Endothelial cell of hepatic sinusoid (primary cell): ENCODE data around the gene IRAK1.

Experiments used
- in situ Hi-C: cut with HindIII; loops from 2 replicates; pipeline ENCODE4 v1.10.0; 2017; ENCODE audit warnings: low sequenced_read_pairs

IRAK1 gene

DNA sequence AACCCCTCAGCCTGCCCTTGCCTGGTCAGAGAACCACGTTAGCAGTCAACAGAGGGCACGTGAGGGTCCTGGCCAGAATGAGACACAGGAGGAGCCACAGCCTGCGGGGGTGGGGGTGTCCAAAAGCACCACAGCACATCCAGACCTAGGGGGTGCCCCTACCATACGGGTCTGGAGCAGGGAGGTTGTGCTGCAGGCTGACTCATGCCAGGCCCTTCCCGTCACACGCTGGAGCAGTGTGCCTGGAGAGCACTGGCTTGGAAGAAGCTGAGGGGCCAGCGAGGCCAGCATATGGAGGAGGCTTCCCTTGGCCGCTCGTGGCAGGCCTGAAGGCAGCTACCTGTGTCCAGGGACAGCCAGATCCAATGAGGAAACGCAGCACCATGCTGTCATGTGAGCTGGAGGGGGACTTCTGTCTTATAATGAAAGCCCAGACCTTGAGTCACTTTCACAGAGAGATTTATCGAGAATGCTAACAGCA lies 1.5 kb upstream of the IRAK1 start:
- in situ Hi-C loops: no loop called here

GRCh38 chrX:154020536-154021115 lies 924 bp upstream of the IRAK1 start:
- in situ Hi-C loops: no loop called here

- in situ Hi-C loops: no loop called here
Measured at GRCh38 chrX:154019061-154019621, 561 bp downstream of the IRAK1 start.

DNA sequence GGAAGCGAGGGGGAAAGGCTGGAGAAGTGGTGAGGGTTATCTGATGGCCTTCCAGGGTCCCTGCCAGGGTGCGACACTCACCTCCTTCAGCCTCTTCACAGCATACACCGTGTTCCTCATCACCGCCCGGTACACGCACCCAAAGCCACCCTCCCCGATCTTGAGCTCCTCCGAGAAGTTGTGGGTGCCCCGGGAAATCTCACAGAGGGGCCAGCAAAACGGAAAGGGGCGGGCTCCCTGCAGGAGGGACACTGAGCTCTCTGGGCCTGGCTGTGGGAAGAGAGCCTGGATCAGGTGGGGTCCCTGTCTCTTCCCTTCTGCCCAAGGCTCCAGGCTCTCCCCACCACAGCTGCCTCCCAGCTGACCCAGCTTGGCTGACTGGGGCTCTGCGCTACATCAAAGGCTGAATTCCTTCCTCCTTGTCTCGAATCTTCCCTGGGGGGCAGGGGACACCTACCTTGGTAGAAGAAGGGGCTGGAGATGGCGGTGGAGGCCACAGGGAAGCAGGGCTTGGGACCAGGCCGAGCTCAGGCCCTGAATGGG lies 1.1 kb downstream of the IRAK1 start:
- in situ Hi-C loops: no loop called here

DNA sequence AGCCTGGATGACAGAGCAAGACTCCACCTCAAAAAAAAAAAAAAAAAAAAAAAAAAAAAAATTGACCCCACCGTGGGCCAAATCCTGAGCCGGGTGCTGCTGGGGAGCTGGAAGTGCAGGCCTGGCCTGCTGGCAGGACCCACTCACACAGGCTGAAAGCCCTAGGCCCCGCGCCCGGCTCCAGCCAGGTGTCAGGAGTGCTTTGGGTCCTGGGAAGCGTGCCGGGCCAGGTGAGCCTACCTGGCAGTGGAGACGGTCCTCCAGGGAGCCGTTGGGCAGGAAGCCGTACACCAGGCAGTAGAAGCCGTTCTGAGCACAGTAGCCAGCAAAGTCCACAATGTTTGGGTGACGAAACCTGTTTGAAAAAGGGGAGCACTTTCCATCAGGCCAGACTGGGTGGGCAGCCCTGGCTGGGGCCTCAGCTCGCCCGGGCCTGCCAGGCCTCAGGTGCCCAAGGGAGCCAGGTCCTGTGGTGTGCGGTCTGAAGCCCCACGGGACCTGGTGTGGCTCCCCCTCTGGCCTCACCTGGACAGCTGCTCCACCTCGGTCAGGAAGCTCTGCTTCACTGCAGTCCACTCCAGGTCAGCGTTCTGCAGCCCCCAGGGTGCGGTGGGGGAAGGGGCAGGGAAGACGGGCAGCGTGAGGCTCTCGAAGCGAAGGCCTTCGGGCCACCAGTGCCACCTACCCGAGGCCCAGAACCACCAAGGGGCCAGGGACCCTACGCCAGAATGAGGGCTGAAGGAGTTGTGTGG lies 1.8 kb downstream of the IRAK1 start:
- in situ Hi-C loops: no loop called here

DNA sequence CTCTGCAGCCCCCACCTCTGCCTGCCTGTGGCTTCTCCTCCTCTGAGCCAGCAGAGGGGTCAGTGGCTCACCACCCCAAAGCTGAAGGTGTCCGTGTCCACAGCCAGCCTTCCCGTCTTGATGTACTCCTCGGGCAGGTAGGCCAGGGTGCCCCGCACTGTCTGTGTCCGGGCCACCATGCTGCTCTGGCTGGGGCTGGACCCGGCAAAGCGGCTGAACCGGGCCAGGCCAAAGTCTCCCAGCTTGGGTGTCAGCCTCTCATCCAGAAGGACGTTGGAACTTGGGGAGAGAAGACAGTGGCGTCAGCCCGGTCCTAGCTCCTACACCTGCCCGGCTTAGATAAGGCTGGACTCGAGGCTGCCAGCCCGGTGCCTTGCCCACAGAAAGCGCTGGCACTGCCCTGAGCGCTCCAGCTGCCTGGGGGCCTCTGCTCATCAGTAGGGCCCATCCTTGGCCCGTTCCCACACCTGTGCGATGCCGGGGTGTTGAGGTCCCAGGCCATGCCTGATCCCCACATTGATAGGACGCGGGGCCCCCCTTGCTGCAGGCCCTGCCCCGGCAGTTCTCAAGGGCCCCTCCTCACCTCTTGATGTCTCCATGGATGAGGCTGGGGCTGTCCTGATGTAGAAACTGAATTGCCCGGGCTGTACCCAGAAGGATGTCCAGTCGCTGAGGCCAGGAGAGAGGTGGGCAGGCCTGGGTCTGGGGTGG lies 3.2 kb downstream of the IRAK1 start:
- in situ Hi-C loops: no loop called here

DNA sequence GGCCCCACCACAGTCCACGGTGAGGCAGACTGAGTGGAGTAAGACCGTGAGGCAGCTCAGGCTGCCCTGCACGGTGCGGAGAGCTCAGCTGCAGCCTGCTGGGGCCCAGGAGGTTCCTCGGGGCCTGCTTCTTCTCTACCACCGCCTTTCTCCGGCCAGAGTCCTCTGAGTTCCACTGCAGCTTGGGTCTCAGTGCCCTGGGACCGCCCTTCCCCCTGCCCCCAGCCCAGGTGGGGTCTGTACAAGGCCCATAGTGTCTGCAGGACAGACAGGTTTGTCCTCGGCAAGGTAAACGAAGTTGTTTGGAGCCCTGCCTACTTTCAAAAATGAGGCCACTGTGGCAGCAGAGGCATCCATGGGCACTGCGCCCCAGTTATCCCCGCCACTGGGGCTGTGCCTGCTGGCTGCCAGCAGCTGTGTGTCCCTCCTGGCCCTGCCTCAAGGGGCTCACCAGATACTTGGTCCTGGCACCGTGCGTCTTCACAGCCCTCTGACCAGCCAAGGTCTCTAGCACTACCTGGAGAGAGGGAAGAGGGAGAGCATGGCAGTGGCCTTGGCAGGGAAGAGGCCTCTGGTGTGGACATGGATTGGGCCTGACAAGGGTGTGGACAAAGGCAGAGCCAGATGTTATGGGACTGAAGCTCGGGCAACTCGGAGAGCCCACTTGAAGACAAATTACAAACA lies 4.0 kb downstream of the IRAK1 start:
- in situ Hi-C loops: no loop called here

- in situ Hi-C loops: no loop called here
Measured at GRCh38 chrX:154014429-154015380, 5.0 kb downstream of the IRAK1 start.

- in situ Hi-C loops: no loop called here
Measured at GRCh38 chrX:154013614-154014360, 5.9 kb downstream of the IRAK1 start.

DNA sequence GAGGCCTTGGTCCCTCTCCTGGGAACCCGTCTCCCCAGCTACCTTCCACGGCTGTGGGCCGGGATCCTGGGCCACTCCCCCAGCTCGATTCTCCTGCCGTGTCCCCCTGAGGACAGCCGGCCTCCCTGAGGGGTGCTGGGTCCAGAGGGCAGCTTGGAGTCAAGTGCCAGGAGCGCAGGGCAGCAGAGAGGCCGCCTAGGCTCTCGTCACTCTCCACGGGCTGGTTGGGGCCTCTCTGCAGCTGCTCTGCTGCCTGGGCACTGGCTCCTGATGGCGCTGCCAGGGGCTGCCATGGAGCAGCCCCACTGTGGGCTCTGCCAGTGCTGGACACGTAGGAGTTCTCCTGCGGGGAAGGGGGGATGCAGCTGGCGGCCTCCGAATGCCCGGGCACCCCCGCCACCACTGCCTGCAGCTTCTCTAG lies 6.7 kb downstream of the IRAK1 start:
- in situ Hi-C loops: no loop called here

GRCh38 chrX:154012336-154012991 lies 7.2 kb downstream of the IRAK1 start:
- in situ Hi-C loops: no loop called here

DNA sequence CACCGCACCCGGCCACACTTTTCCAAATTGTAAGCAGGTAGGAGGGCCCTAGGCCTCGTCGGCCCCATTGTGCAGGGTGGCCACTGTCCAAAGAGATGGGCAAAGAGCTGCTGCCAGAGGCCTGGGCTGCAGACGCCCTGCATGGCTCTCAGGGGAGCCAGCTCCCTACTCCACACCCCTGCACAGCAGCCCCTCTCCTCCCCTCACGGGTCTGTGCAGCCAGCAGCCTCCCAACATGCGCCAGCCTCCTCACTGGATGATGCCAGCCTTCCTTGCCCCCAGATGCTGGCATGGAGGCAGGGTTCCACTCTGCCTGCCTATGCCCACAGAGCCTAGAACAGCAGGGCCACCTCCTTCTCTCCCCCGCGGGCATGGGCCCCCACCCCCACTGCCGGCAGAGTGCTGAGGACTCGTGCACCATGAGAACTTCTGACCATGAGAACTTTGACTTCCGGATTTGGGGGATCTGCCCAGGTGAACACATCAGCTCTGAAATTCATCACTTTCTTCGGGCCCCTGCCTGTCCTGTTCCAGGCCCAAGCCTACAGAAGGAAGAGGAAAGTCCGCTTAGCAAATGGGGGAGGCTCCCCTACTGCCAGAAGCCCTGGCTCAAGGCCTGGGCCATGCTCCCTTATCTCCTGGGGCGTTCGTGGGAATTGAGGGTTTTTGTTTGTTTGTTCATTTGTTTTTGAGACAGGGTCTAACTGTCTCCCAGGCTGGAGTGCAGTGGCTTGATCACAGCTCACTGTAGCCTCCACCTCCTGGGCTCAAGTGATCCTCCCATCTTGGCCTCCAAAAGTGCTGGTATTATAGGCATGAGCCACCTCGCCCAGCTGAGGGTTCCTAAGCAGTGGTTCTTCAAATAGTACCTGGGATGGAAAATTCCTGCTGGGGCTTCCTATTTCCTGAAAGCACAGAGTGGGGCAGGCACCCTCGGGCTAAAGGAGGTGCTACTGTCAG lies 8.0 kb downstream of the IRAK1 start:
- in situ Hi-C loops: no loop called here

DNA sequence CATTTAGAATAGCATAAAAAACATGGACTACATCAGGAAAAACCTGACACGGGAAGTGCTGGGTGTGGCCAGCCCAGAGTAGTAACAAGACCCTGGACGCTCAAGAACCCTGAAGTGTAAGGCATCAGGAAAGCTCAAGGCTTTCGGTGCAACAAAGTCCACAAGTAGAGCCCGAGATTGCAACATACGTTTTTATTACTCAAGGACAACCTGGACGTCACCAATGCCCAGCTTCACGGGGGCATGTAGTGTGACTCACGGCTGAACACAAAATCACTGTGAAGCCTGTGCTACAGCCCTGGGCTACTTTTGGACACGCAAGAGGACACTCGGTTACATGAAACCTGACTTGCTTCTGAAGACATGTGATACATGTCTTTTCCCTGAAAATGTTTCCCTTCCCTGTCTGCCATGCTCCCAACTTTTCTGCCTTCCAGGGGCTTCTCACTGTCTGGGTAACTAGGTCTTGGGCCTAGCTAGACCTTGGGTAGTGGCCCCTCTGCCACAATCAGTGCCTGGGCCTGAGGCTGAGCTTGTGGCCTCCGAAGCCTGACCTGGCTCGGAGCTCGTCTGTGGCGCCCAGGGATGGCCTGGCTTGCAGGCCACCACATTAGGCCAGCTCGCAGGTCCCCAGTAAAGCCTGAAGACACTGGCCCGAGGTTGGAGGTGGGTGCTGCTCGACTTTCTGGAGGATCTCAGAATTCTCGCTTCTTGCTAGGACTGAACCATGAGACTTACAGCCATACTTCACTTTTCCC lies 9.2 kb downstream of the IRAK1 start:
- in situ Hi-C loops: no loop called here

DNA sequence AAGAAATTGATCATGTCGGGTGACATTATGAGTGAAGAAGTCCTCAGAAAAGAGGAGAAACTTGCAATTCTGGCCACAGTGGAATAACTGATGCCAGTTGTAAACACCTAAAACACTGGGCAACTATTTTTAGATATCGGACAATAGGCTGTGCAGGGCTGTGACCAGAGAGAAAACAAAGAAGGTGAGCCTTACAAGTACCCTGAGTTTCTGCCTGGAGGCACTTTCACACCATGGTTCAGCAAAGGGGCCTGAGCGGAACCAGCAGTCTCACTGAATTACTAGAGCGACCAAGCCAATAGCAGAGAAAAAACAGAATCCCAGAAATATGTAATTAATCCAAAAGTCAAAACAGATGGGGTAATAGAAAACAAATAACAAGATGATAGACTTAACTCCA lies 11.2 kb downstream of the IRAK1 start:
- in situ Hi-C loops: no loop called here

- in situ Hi-C loops: no loop called here
Measured at GRCh38 chrX:154006947-154007346, 12.8 kb downstream of the IRAK1 start.

GRCh38 chrX:154004315-154004714 lies 15.4 kb downstream of the IRAK1 start:
- in situ Hi-C loops: no loop called here
